Measurements from ENCODE around the gene COMT.

COMT gene

DNA sequence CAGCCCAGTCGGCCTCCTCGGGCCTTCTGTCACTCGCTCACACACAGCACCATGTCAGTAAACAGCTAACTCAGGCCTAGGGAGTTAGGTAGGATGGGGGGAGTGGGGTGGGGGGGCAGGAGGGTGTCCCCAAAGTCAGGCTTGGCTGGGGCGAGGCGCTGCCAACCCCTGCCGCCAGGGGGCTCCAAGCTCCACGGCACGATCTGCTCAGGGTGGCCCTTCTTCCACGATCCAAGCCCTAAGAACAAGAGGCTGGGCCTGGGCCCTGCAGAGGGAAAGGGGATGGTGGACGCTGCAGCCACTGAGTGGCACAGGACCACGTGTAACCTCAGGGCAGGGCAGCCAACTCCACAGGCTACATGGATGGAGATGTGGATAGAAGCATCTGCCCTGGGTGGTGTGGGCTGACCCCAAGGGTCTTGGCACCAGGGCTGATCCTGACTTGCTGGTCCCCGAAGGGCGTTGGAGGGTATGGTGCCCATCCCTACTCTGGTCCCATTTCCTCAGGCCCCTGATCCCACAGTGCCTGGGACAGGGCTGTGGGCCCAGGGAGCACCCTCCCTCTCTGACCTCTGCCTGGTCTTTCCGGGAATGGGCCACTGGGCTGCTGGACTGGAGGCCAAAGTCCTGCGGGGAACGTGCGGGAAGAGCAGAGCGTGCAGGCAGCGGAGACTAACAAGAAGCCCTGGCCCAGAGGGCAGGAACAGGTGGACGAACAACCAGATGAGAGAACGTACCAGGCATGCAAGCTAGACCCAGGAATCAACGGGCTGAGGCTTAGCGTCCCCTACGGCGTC lies 29.1 kb downstream of the COMT start:
- peak; percentile 11 for DNase-seq

DNA sequence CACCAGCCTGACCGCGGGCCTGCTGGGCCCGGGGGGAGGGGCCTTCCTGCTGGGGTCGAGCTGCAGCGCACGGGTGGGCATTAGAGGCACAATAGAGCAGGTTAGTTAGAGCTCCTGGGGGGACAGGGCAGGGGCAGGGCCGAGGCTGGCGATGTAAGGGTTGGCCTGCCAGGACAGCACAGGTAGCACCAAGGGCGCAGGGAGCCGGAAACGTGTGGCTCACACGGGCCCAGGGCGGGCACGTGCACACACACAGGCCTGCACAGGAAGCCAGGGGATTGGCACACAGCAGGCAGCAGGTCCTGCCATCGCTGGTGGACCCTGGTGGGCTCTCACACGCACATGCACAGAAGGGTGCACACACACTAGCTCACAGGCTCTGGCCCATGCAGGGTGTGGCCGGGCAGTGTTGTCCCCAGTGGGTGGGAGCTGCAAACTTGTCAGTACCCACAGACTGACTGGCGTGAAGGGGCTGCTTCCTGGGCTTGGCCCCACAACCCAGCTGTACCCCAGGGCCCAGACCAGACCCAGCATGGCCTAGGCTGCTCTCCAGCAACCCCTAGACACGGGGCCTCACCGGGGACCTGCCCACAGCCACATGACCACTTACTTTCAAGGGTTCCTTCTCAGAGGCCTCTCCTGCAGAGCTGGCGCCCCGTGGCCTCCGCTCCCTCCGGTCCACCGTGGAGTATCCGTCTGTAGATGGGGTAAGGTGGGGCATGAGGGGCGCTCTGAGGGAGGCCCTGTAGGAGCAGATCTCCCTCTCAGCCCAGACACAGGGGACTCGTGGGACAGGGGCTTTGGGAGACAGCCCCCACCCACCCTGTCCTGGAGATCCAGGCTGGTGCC lies 29.9 kb downstream of the COMT start:
- no peak for DNase-seq

DNA sequence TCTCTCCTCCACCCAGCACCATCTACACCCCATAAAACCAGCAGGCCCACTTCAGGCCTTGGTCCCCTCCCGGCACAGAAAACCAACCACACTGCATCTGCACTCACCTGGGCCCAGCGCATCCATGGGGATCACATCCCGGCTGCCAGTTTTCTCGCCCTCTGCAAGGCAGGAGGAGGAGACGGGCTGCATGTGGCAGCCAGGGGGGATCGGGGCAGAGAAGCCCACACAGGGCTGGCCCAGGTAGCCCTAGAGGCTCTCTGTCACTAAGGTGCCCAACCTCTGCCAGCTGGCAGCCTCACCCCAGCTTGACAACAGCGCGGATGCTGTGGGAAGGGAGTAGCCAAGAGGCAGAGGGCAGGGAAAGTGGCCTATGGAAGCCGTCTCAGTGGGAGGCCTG lies 30.7 kb downstream of the COMT start:
- DNase-seq: no peak

DNA sequence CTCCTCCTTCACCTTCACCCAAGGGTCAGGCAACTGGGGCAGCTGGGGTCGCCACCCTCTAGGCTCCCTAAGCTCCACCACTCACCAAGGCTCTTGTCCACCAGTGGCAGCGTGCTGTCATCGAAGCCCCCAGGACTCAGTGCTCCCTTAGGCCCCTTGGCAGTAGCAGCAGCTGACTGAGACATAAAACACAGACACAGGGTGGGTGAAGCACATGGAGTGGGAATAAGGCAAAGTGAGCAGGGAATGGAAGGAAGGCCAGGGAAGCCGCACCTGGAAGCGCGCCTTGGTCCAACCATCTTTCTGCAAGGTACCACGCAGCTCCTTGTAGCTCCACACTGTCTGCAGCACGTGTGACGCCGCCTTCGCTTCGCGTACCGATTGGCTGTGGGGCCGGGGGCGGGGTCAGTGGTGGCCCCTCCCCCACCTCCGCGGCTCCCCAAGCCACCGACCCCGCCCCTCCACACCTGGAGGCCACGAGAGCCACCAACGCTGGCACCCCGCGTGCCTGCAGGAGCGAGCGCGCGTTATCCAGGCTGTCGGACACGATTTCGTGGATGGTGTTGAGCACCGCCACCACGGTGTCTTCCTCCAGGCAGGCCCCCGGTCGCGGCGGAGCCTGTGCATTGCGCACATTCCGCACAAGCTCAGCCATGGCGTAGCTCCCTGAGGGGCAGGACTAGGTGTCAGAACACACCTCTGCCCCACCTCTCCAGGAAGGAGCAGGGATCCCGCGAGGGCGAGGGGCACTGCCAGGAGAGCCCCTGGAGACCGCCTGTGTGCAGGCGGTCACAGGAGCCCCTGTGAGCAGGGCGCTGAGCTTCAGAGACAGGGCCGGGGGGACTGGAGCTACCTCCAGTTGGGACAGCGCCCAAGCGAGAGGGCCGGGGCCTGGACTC lies 31.3 kb downstream of the COMT start:
- no peak for DNase-seq

DNA sequence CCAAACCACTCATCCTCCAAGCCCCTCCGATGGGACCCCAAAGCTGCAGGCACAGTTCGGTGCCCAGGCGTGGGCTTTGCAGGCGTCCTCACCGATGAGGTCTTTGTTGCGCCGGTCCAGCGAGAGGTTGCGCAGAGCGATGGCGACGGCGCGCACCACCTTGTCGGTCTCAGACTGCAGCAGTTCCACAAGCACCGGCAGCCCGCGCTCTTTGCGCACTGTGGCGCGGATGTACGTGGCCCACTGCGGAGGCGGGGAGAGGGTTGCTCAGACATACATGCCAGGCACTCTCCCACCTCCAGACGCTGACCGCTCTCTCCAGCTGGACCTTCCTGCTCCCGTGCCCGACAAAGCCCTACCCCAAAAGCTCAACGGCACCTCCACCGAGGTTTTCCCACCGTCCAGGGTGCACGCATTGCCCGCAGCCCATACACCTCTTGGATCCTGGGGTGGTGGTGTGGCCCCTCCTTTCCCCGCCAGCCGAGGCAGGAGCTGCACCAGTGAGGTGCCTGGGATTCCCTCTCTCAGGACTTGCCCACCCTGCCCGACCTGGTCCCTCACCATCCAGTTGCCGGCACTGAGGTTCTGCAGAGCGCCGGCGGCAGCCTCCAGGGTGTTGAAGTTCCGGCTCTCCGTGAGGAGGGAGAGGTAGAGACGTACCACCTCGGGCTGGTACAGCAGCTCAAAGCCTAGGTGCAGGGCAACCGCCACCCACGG lies 32.1 kb downstream of the COMT start:
- no peak for DNase-seq

DNA sequence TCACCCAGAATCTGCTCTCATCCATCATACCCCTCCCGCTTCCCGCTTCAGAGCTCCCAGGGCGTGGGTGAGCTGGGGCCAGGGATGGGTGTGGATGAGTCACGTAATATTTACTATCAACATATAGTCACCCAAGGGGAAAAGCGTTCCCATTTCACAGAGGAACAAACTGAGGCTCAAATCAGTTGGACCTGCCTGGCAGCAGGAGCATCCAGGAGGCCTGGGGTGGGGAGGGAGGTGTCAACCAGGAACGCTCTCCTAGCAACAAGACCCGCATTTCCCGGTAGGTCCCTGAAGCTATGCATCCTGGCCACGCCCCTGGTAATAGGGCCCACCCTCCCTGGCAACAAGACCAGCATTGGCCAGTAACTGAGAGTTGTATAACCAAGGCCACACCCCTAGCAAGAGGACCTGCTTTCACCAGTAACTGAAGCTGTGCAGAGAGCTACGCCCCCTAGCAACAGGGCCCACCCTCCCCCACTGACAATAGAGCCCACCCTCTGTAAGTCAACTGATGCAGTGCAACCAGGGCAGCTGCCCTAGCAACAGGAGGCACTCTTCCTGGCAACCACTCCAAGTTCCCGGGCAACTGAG lies 32.8 kb downstream of the COMT start:
- peak; percentile 52 for DNase-seq

DNA sequence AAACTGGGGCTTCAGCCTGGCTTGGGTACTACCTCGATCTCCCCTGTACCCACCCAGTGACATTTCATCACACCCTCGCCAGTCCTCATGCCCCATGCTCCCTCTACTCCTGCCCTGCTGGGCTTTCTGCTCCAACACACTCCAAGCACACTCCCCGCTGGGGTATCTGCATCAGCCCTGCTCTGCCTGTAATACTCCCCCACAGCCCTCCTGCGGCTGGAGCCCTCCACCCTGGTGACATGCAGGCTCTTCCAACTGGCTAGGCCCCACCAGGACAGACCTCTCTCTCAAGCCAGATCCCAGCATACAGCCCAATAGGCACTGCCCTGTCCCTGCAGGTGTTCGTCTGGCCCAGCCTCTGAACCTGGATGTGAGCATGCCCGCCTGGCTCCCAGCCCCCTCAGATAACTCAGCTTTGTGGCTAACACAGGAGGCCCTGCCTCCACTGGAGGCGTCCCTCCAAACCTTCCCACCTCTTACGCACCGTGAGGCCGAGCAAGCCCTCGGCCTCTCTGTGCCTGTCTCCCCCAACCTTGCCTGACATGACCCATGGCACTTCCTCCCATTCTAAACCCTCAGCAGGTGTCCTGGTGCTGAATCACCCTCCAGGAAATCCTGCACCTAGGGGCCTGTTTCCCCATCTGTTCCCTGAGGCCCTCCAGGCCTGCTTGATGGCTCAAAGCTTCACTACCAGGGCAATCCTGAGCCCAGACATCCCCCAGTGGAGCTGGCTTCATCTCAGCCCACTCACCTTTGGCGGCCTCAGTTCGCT lies 33.5 kb downstream of the COMT start:
- no peak for DNase-seq

DNA sequence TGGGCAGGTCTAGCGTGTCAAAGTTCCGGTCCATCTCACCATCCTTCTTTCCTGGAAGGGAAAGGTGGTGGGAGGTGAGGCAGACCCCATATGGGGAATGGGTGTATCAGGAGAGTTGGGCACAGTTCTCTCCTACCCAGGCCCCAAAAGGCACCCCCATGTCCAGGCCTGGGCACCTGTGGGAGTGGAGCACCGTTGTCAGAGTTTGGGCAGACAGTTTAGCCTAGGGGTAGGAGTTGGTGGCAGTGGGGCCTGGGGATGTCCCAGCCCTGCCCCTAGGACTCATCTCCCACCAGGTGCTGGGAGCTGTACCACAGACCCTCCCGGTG lies 34.1 kb downstream of the COMT start:
- DNase-seq: no peak

DNA sequence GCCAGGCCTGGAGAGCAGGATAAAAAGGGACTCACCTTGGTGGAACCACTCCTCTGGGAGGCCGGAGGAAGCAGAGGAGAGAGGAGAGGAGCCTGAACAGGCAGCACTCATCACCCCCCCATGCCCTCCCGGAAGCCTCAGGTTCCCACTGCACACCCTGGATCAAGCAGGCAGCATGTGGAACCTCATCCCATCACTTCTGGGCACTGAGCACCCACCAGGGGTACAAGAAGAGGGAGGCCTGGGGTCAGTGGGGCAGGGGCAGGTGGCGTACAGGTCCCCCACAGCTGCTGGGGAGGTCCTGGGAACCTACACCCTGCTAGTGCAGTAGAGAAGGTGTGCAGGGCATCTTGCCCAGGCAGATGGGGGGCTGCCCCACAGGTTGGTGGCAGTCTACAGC lies 35.1 kb downstream of the COMT start:
- DNase-seq: no peak

DNA sequence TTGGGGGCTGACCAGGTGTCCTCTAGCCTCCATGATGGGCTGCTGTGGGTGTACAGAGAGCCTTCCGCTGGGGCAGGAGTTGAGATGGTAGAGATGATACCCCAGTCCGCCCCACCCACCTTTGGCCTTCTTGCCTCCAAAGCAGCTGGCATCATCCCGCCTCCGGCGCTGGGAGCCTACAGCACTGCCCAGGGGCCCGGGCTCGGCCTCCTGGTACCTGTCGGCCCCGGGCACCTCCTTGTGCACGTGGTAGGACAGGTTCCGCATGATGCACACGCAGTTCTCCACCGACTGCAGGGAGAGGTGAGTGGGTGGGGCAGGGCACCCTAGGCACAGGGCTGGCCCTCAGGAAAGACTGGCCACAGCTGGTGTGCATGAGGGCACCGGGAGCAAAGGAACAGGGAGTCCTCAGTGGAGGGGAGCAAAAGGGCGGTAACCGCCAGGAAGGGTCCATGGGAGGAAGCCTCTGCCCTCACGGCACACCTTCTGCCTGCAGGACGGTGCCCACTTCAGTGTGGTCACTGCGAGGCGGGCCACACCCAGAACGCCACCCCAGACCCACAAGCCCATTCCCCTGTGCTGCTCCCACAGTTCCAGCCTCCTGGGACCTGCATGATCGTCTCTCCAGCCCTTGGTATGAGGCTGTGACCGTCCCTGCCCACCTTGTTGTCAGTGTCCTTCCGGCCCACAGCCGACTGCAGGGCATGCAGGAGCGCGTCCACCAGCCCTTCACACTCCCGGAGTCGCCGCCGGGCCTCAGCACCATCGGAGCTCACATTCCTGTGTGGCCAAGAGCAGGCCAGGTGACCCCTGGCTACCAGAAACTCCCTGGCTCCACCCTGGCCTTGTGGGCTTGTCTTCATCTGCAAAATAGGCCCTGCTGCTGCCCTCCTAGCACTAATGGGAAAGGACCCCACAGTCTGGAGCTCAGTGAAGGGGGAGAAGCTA lies 36.0 kb downstream of the COMT start:
- DNase-seq: no peak

DNA sequence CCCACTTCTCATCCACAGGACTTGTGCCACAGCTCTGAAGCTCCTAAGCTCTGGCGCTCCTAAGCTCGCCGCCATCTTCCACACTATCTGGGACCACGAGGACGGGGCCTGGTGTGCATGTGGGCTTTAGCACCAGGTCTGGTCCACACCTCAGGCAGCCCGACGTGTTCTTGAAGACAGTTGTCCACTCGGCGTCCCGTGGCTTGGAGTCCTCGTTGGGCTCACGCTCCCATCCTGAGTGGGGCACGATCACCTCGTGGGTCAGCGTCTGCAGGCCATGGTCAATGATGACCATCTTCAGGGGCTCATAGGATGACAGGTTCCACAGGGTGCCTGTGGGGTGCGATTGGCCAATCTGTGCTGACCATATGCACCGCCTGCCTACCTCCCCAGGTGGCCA lies 37.2 kb downstream of the COMT start:
- no peak for DNase-seq

DNA sequence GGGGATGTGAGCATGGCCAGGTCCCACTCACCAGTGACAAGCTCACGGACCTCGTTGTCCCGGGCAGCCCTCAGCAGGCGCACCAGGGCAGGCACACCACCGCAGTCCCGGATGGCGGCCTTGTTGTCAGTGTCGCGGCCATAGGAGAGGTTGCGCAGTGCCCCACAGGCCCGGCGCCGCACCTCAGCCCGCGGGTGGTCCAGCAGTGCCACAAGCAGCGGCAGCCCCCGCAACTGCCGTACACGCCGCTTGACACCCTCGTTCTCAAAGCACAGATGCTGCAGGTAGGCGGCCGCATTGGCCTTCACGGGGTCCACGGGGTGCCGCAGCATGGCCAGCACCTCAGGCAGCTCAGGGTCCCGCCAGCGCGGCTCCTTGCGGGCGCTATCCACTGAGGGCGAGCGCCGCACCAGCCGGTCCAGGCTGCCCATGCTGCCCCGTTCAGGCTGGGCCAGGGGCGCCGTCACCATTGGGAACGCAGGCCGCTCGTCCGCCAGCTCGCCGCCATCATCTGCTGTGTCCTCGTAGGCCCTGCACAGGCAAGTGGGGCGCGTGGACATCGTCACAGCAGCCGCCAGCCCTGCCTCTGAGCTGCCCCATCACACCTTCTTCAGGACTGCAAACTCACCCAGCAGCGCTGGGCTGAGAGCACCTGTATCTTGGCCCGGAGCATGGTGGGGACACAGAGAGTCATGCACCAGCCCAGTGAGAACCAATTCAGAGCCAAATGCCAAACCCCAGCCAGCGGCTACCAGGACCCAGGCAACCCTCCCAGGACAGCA lies 38.3 kb downstream of the COMT start:
- no peak for DNase-seq

DNA sequence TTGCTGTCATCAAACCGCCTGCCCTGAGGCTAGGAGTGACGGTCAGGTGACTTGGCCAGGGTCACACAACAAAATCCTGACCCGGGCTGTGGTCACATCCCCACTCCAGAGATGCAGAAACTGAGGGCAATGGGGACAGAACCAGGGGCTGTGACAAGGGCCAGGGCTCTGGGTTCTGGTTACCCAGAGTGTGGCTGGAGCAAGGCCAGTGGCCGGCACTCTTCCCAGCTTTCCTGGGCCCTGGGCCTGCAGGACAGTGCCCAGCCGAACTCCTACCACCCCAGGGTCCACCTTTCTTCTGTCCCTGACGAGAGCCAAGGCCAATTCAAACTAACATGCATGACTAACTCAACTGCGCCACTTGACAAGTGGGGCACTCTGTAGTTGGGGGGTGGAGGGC lies 39.2 kb downstream of the COMT start:
- no peak for DNase-seq

DNA sequence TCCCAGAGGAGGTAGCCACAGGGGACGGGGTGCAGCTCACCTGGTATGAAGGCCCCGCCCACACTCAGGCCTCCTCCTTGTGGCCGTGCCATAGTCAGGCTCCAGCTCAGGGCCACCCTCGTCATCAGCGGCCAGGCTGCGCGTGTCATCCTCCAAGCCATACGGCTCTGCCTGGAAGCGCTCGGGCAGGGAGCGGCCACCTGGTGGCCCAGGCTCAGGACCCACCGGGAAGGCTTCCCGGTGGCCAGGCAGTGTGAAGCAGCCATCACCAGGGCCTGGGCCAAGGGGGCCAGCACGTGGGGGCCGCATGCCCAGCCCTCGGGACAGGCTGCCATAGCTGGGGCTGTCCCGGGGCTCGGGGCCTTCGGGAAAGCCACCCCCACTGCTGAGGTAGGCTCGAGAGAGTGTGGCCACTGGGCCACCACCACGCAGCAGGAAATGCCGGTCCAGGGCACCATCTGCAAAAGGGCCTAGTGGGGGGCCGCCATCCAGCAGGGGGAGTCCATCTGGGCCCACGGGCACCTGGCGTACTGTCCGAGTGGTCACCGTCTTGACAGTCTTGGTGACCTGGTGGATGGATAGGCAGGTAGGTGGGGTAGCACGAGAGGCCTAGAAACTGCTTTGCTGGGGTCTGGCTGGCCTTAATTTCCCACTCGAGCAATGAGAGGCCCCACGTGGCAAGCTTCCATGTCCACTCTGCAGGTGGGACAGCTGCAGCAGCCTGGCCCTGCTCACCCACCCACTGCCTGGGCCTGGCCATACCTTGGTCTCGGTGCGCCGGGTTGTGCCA lies 39.8 kb downstream of the COMT start:
- DNase-seq: no peak

DNA sequence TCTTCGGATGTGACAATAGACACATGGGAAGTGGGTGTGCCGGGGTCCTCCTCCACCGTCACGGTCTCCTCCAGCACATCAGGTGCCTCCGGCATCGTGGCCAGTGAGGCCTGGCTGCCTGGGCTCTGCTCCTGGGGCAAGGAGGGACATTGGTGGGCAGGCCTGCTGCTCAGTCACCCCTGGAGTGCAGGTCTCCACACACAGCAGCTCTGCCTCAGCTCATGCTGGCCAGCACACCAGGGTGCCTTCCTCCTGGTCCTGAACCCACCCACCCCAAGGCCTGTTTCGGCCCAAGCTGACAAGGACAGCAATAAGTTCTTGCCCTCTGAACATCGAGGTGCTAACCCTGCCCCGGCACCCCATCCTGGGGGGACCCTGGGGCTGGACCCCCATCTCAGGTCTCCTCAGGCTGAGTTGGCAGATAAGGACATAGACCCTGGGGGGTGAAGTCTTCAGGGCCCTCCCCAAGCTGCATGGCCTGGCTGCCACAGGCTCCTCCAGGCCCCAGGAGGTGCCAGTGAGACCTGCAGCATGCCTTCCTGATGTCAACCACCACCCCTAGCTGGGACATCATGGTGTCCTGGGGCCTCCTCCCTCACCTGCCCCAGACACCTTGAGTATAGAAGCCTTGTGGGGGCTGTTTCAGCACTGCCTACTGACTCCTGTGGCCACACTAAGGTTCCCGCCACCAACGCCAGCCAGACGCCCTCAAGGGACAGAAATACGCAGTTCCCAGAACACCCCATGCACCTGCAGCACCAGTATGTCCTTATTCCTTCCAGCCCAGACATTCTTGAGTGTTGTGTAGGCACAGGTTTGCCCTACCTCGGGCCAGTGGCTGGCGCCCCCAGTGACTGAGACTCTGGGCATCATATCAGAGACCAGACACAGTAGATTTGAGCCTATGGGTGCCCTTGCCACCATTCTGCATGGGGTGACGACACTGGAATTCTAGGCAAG lies 40.7 kb downstream of the COMT start:
- no peak for DNase-seq

DNA sequence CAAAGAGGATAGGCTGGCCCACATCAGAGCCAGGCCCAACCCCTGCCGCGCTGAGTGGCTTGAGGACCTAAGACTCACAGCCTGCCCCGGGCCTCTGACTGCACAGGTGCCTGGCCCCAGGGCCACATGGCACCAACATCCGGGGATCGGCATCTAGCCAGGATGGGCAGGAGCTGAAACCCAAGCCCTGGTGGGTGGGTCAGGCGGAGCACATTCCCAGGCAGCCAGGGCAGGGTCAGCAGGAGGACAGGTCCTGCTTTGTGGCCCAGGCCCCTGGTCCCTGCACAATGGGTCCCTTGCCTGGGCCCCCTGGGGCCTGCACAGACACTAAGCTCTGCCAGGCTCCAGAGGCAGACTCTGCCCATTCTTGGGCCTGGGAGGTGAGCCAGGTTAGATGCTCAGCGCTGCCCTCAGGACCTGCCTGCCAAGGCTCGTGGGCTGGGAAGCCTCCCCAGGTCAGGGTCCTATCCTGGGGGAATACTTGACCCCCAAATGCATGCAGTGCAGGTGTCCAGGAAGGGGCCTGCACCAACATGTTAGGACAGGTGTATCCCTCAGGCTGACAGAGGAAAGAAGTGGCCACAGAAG lies 41.5 kb downstream of the COMT start:
- no peak for DNase-seq

DNA sequence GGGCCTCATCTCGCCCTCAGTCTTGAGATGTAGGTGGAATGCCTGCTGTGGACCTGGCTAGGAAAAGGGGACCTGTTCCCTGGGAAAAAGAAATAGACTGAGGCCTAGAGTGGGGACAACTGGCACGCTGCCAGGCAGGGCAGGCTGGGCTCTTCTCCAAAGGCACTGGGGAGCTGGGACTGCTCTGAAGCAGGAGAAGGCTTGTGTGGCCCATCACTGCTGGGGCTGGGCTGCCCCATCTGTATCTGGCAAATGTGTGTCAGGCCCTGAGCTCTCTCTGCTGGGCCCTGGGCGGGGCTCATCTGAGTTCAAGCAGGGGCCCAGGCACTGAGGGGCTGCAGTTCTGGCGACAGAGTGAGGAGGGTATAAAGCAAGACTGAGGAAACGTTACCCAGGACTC lies 42.2 kb downstream of the COMT start:
- no peak for DNase-seq

Data from NCI-H526 treated with DMSO at 0.1 percent for 48 hours (cell line).